ENCODE measurements around the gene CPT1C.

CPT1C gene

DNA sequence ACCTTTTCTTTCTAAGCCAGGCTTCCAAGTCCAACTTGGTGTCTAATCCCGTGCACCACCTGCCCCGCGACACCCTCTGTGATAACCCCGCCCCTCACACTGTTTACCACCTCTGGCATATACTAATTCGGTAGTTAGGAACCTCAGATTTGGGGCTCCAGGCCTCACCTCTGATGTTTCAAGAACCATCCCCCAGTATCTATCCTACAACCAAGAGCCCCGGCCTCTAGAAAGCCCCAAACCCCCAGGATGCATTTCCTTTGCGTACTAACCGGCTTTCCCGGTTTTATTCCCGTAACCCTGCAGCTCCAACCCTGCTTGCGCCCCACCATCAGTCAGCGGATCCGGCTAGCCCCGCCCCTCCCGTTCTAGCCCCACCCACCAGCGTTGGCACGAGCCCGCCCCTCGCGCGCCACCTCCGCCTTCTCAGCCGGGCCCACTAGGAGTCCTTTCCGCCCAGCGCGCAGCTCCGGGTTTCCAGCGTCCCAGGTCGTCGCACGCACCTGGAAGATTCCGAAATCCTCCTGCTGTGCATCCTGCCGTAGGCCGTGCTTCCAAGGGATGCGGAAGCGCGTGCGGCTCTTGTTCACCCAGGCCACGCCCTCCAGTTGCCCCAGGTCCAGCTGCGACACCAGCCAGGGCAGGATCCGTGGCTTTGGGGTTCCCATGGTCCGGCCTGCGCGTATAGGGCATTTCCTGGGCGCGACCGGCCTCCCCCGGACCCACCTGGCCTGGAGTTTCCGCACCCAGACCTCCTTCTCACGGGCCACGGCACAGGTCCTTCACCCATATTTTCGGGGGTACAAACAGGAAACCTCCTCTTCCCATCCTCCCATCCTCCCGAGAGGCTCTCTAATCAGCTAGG is 26.5 kb upstream of the CPT1C start:
- H3K27ac ChIP-seq: peak overlapping the region; percentile 95
- no peak for TF ChIP-seq ZFX (IDR thresholded peaks at IDR 0.05; ENCODE audit: borderline replicate concordance)
- TF ChIP-seq, protein P1, sequence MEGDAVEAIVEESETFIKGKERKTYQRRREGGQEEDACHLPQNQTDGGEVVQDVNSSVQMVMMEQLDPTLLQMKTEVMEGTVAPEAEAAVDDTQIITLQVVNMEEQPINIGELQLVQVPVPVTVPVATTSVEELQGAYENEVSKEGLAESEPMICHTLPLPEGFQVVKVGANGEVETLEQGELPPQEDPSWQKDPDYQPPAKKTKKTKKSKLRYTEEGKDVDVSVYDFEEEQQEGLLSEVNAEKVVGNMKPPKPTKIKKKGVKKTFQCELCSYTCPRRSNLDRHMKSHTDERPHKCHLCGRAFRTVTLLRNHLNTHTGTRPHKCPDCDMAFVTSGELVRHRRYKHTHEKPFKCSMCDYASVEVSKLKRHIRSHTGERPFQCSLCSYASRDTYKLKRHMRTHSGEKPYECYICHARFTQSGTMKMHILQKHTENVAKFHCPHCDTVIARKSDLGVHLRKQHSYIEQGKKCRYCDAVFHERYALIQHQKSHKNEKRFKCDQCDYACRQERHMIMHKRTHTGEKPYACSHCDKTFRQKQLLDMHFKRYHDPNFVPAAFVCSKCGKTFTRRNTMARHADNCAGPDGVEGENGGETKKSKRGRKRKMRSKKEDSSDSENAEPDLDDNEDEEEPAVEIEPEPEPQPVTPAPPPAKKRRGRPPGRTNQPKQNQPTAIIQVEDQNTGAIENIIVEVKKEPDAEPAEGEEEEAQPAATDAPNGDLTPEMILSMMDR (IDR thresholded peaks at IDR 0.05): peak; percentile 14

DNA sequence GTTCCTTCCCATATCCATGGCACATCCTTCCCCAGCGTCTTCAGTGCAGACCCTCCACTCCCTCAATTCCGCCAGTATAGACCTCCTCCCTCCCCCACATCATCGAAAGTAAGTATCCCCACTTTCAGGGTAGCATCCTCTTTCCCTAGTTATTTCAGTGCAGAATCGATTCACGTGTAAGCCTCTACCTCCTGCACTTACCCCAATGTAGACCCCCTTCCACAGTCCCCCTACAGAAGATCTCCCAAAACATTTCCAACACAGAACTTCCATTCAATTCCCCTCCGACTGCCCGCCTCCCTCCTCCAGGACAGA is 25.9 kb upstream of the CPT1C start:
- no peak for TF ChIP-seq ZFX (IDR thresholded peaks at IDR 0.05; ENCODE audit: borderline replicate concordance)
- TF ChIP-seq, protein P1 (IDR thresholded peaks at IDR 0.05): no peak
- peak overlapping the region; percentile 95 for H3K27ac ChIP-seq

DNA sequence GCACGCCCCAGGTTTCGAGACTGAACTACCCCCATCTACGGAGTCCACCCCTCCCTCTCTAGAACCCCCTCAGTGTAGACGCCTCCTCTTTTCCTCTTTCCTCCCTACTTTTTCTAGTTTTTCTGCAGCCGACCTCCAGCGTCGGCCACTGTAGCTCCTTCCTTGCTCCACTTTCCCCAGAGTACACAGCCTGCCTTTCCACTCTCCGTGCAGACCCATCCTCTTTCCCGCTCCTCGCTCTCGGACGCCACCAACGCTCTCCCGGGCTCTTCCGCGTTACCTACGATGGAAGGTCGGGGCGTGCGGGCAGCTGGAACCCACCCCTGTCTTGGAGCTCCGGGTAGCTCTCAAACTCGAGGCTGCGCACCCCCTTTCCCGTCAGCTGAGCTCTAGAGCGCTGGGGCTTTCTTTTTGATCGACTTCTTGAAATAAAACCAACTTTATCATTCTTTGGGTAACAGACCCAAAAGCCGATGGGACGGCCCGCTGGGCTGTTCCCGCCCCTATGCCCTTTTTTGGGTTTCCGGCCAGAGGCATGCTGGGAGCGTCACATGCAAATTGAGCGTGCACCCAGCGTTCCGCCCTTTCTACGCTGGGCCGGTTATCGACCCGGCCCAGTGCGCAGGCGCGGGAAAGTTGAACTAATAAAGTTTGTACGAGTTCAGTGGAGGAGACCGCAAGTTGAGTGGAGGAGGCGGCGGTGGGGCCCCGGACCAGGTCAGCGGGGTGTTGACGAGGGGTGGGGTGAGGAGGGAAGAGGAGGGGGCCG is 25.4 kb upstream of the CPT1C start, which contains the start of the genes BCL2L12 and IRF3:
Gene BCL2L12, plus strand, starts transcription at position 583 of the 769 bp plus-strand sequence. CDS start 760 bp downstream, outside the sequence.
Gene IRF3, minus strand, starts transcription at position 507 of the 769 bp plus-strand sequence. CDS start 1,019 bp downstream, outside the sequence.
- TF ChIP-seq, protein P1 (IDR thresholded peaks at IDR 0.05): no peak
- TF ChIP-seq ZFX (IDR thresholded peaks at IDR 0.05; ENCODE audit: borderline replicate concordance): no peak
- peak within 1 kb of the TSS; percentile 95 for H3K27ac ChIP-seq

DNA sequence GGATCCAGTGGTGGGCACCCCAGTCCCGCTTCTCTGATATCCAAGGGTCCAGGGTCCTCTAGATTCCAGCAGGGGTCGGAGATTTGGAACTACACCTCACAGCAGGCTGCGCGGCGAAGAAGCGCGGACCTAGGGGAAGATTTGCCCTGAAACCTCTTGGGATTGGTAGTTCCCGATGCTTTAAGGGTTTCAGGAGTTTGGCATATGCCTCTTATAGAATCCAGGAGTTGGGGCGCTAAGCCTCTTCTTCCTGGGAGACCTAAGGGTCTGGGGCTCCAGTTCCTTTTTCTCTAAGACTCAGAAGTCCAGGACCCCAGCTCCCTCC is 24.8 kb upstream of the CPT1C start:
- TF ChIP-seq, protein P1 (IDR thresholded peaks at IDR 0.05): no peak
- TF ChIP-seq ZFX (IDR thresholded peaks at IDR 0.05; ENCODE audit: borderline replicate concordance): no peak
- H3K27ac ChIP-seq: peak overlapping the region; percentile 95

DNA sequence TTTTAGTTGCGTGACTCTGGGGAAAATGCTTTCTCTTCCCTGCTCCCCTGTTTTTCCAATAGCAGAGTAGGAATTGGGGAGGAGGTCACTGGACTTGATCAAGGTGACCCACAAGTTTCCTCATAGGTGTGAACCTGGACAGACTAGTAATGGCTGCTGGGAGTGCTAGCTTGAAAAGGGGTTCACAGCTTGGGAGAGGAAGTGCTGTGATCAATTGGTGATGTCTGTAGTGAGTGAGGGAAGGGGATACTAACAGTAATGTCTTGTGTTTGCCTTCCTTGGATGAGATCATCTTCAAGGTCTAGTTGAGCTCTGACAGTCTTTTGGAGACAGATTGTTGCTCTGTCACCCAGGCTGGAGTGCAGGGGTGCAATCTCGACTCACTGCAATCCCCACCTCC is 23.4 kb upstream of the CPT1C start:
- H3K27ac ChIP-seq: peak overlapping the region; percentile 95; the same call in 1 of the 2 replicates
- TF ChIP-seq, protein P1 (IDR thresholded peaks at IDR 0.05): no peak
- TF ChIP-seq ZFX (IDR thresholded peaks at IDR 0.05; ENCODE audit: borderline replicate concordance): no peak

DNA sequence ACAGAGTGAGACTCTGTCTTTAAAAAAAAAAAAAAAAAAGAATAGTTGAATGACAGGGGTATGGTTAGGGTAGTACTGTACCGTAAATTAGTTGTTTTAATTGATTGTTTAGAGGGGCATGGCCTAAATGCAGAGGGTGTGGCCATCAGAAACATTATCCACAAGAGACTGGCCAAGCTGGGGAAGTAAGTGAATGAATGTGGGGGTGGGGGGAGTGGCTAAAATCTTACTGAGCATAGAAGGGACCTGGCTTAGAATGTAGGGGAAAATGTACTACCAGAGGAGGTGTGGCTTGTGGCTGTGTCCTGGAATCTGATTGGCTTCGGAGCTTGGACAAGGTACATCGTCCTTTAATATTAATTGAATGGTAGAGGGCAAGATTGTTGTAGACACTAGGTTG is 21.4 kb upstream of the CPT1C start:
- no peak for TF ChIP-seq ZFX (IDR thresholded peaks at IDR 0.05; ENCODE audit: borderline replicate concordance)
- TF ChIP-seq, protein P1 (IDR thresholded peaks at IDR 0.05): no peak
- H3K27ac ChIP-seq: no peak overlapping the region
